H9 (cell line): Measurements from ENCODE around the gene LRMDA. TPM values are rescaled to one million over a fixed set of nuclear protein-coding genes. Genes with fewer than 3 reads are reported as not detected.

ENCODE experiments used
- DNase-seq: peaks from one replicate; pipeline ENCODE4 v3.0.0-alpha.2; 2017
- H2AFZ ChIP-seq: one replicate; pipeline ENCODE4 v1.6.1; 2013; ENCODE audit warnings: mild to moderate bottlenecking, low read length, control low read depth, moderate library complexity
- H2AK5ac ChIP-seq: 2 replicates; pipeline ENCODE4 v1.6.1; 2013; ENCODE audit warnings: low read length, control low read depth, mixed read lengths; ENCODE audit not compliant: insufficient read length
- H2BK120ac ChIP-seq: one replicate; pipeline ENCODE4 v1.6.1; 2013; ENCODE audit warnings: low read depth, mild to moderate bottlenecking, low read length, control low read depth, inconsistent platforms; ENCODE audit not compliant: poor library complexity, severe bottlenecking
- H2BK12ac ChIP-seq: 2 replicates; pipeline ENCODE4 v1.6.1; 2013; ENCODE audit warnings: low read length, control low read depth, mixed read lengths, low read depth; ENCODE audit not compliant: insufficient read length
- H2BK15ac ChIP-seq: 2 replicates; pipeline ENCODE4 v1.6.1; 2013; ENCODE audit warnings: low read depth, low read length, control low read depth
- H2BK20ac ChIP-seq: one replicate; pipeline ENCODE4 v1.6.1; 2013; ENCODE audit warnings: low read depth, mild to moderate bottlenecking, low read length, control low read depth, inconsistent platforms; ENCODE audit not compliant: poor library complexity, severe bottlenecking
- H2BK5ac ChIP-seq: 2 replicates; pipeline ENCODE4 v1.6.1; 2013; ENCODE audit warnings: low read length, control low read depth, mixed read lengths; ENCODE audit not compliant: insufficient read length
- H3K14ac ChIP-seq: 2 replicates; pipeline ENCODE4 v1.6.1; 2013; ENCODE audit warnings: low read length, control low read depth; ENCODE audit not compliant: insufficient read depth
- H3K18ac ChIP-seq: 2 replicates; pipeline ENCODE4 v1.6.1; 2013; ENCODE audit warnings: low read depth, mild to moderate bottlenecking, mixed read lengths, low read length, control low read depth; ENCODE audit not compliant: insufficient read length
- H3K23ac ChIP-seq: 2 replicates; pipeline ENCODE4 v1.6.1; 2013; ENCODE audit warnings: low read length, control low read depth, mixed read lengths, low read depth; ENCODE audit not compliant: insufficient read length
- H3K23me2 ChIP-seq: 2 replicates; pipeline ENCODE4 v1.6.1; 2013; ENCODE audit warnings: low read depth, mild to moderate bottlenecking, mixed read lengths, low read length, control low read depth; ENCODE audit not compliant: insufficient read length, poor library complexity, severe bottlenecking
- H3K27ac ChIP-seq: 2 replicates; pipeline ENCODE4 v1.5.1; 2013; ENCODE audit warnings: low read length, control low read depth, mixed read lengths, low read depth; ENCODE audit not compliant: insufficient read length
- H3K27me3 ChIP-seq: 2 replicates; pipeline ENCODE4 v1.6.1; 2013; ENCODE audit warnings: low read length, control low read depth, inconsistent platforms; ENCODE audit not compliant: insufficient read depth
- H3K4ac ChIP-seq: 2 replicates; pipeline ENCODE4 v1.6.1; 2013; ENCODE audit warnings: low read depth, mild to moderate bottlenecking, control low read depth, inconsistent platforms, low read length, moderate library complexity
- H3K4me1 ChIP-seq: 2 replicates; pipeline ENCODE4 v1.6.1; 2013; ENCODE audit warnings: low read length, control low read depth, inconsistent platforms; ENCODE audit not compliant: insufficient read depth
- H3K4me2 ChIP-seq: 2 replicates; pipeline ENCODE4 v1.6.1; 2013; ENCODE audit warnings: low read length, control low read depth, mixed read lengths; ENCODE audit not compliant: insufficient read length, insufficient read depth
- H3K56ac ChIP-seq: 2 replicates; pipeline ENCODE4 v1.6.1; 2013; ENCODE audit warnings: low read depth, mild to moderate bottlenecking, mixed read lengths, low read length, control low read depth; ENCODE audit not compliant: insufficient read length
- H3K79me1 ChIP-seq: 2 replicates; pipeline ENCODE4 v1.6.1; 2013; ENCODE audit warnings: low read depth, mild to moderate bottlenecking, moderate library complexity, low read length, control low read depth, inconsistent platforms; ENCODE audit not compliant: insufficient read depth, poor library complexity, severe bottlenecking
- H3K79me2 ChIP-seq: 2 replicates; pipeline ENCODE4 v1.6.1; 2013; ENCODE audit warnings: low read length, control low read depth, inconsistent platforms; ENCODE audit not compliant: insufficient read depth
- H3K9ac ChIP-seq: 2 replicates; pipeline ENCODE4 v1.6.1; 2013; ENCODE audit warnings: low read length, control low read depth, mixed read lengths; ENCODE audit not compliant: insufficient read length; ENCODE audit errors: extremely low read depth
- H3K9me3 ChIP-seq: one replicate; pipeline ENCODE4 v1.6.1; 2013; ENCODE audit warnings: low read depth, low read length, inconsistent platforms; ENCODE audit not compliant: control insufficient read depth
- H3T11ph ChIP-seq: one replicate; pipeline ENCODE4 v1.6.1; 2013; ENCODE audit warnings: mild to moderate bottlenecking, low read length, control low read depth, inconsistent platforms
- H4K20me1 ChIP-seq: one replicate; pipeline ENCODE4 v1.6.1; 2013; ENCODE audit not compliant: control insufficient read depth, insufficient read length, insufficient read depth
- H4K5ac ChIP-seq: 2 replicates; pipeline ENCODE4 v1.6.1; 2013; ENCODE audit warnings: low read depth, mild to moderate bottlenecking, mixed read lengths, low read length, control low read depth; ENCODE audit not compliant: insufficient read length
- H4K8ac ChIP-seq: replicated peaks from 2 replicates; pipeline ENCODE4 v1.6.1; 2013; ENCODE audit warnings: low read length, control low read depth, mixed read lengths, low read depth; ENCODE audit not compliant: insufficient read length
- H4K91ac ChIP-seq: 2 replicates; pipeline ENCODE4 v1.6.1; 2013; ENCODE audit warnings: low read depth, mild to moderate bottlenecking, moderate library complexity, mixed read lengths, low read length, control low read depth; ENCODE audit not compliant: insufficient read length
- H3K27ac Mint-ChIP-seq, 3 experiments: 2 replicates in 2 of 3; 3 replicates in 1 of 3; pipeline ENCODE4 v1.8.0; 2020 to 2021; ENCODE audit warnings: mixed read lengths in 3 of 3, mild to moderate bottlenecking in 1 of 3, moderate library complexity in 1 of 3
- H3K27me3 Mint-ChIP-seq: 2 replicates; pipeline ENCODE4 v1.8.0; 2021; ENCODE audit warnings: low read depth, mild to moderate bottlenecking, moderate library complexity, mixed read lengths
- H3K36me3 Mint-ChIP-seq, 3 experiments: 2 replicates in 2 of 3; 3 replicates in 1 of 3; pipeline ENCODE4 v1.8.0; 2020 to 2021; ENCODE audit warnings: low read depth in 3 of 3, mixed read lengths in 3 of 3; ENCODE audit not compliant: insufficient read depth in 1 of 3
- H3K4me1 Mint-ChIP-seq, 2 experiments: 2 replicates each; pipeline ENCODE4 v1.8.0; 2020; ENCODE audit warnings: mixed read lengths in 2 of 2
- H3K4me3 Mint-ChIP-seq, 2 experiments: 2 replicates in 1 of 2; 3 replicates in 1 of 2; pipeline ENCODE4 v1.8.0; 2020 to 2021; ENCODE audit warnings: mild to moderate bottlenecking in 2 of 2, mixed read lengths in 2 of 2, moderate library complexity in 1 of 2
- H3K9me3 Mint-ChIP-seq, 2 experiments: 2 replicates in 1 of 2; 3 replicates in 1 of 2; pipeline ENCODE4 v1.8.0; 2020; ENCODE audit warnings: mild to moderate bottlenecking in 2 of 2, mixed read lengths in 2 of 2, moderate library complexity in 1 of 2
- CTCF ChIP-seq: fragments of 200-600 bp; sonication (generic); conservative IDR thresholded peaks from 3 replicates; pipeline ENCODE4 v1.8.0; 2021; ENCODE audit warnings: antibody characterized with exemption, mild to moderate bottlenecking
- WGBS: extraction: QIAGEN DNeasy Blood & Tissue Kit; methylation state at CpG from one replicate; pipeline ENCODE4 v1.1.7; 2013; ENCODE audit warnings: missing lambda C conversion rate, low lambda C conversion rate, mixed read lengths; ENCODE audit not compliant: insufficient read length; ENCODE audit errors: extremely low coverage; 5-methylcytosine and 5-hydroxymethylcytosine counted together
- total RNA-seq: library from RNA; stranded (reverse); gene quantifications from 2 replicates; pipeline ENCODE4 v1.2.1, GENCODE V29; 2021

The LRMDA gene
- total RNA-seq, 1 experiment from 2014 or later, result 1.8 TPM

DNA sequence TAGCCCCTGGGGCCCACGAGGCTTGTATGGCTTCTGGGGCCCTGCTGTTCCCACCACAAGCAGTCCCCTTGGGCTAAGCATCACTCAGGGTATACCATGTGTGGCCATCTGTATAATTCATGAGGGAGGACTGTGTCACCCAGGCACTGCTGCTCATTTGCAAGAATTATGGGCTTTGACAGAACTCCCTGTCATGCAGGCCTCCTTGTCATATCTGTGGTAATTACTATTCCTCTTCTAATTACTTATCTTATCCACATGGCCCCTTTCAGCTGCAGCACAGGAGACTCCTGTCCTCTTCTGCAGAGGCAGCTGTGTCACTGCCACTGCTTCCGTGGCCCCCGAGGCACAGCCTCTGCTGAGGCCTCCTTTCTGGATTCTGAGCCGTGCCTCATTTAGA is 46.3 kb downstream of the LRMDA start:
- no peak overlapping the region for H3K4ac ChIP-seq
- Mint-ChIP-seq H3K4me1 (peaks cover 23 to 24% of the 10 kb centered on the region in 2 experiments), H3K27me3 (peaks cover 54% of the 10 kb centered on the region), H3K4me3 (no peak overlapping the region), H3K27ac (no peak overlapping the region), H3K9me3 (peaks cover 3 to 5% of the 10 kb centered on the region in 2 experiments; a peak in 3 of 5 replicates), H3K36me3 (peaks cover 0 to 16% (median 0%) of the 10 kb centered on the region in 3 experiments; a peak in 3 of 7 replicates)
- no peak overlapping the region for H3K4me2 ChIP-seq
- no peak overlapping the region for H4K8ac ChIP-seq
- no peak for TF ChIP-seq CTCF
- no peak overlapping the region for H2BK15ac ChIP-seq
- H2BK20ac ChIP-seq, result no peak overlapping the region
- H3K27me3 ChIP-seq, result no peaks in the 10 kb centered on the region; the same call in 1 of the 2 replicates
- H3K9ac ChIP-seq, result no peak overlapping the region
- no peaks in the 10 kb centered on the region for H4K20me1 ChIP-seq
- no peaks in the 10 kb centered on the region for H3K9me3 ChIP-seq
- H3K79me1 ChIP-seq, result no peaks in the 10 kb centered on the region
- H3K79me2 ChIP-seq, result no peaks in the 10 kb centered on the region
- WGBS, result no CpG with 5 or more reads among the region's 4 CpGs
- H2BK120ac ChIP-seq, result no peak overlapping the region
- no peak overlapping the region for H3K18ac ChIP-seq
- H3K27ac ChIP-seq, result no peak overlapping the region
- H4K91ac ChIP-seq, result no peak overlapping the region
- H3K23ac ChIP-seq, result no peak overlapping the region
- H3K56ac ChIP-seq, result no peak overlapping the region
- no peak overlapping the region for H2BK5ac ChIP-seq
- H2BK12ac ChIP-seq, result no peak overlapping the region
- DNase-seq, result peak; percentile 8
- no peak overlapping the region for H3T11ph ChIP-seq
- no peak overlapping the region for H2AK5ac ChIP-seq
- no peak overlapping the region for H2AFZ ChIP-seq
- H3K14ac ChIP-seq, result no peak overlapping the region
- H4K5ac ChIP-seq, result no peak overlapping the region
- peaks cover 10% of the 10 kb centered on the region; the same call in 1 of the 2 replicates for H3K4me1 ChIP-seq
- H3K23me2 ChIP-seq, result no peaks in the 10 kb centered on the region
